H9 (cell line): ENCODE results near the gene CSDE1. TPM values are rescaled to one million over a fixed set of nuclear protein-coding genes. Genes with fewer than 3 reads are reported as not detected.

ENCODE experiments used
- DNase-seq: peaks from one replicate; pipeline ENCODE4 v3.0.0-alpha.2; 2017
- H2AFZ ChIP-seq: one replicate; pipeline ENCODE4 v1.6.1; 2013; ENCODE audit warnings: mild to moderate bottlenecking, low read length, control low read depth, moderate library complexity
- H2AK5ac ChIP-seq: 2 replicates; pipeline ENCODE4 v1.6.1; 2013; ENCODE audit warnings: low read length, control low read depth, mixed read lengths; ENCODE audit not compliant: insufficient read length
- H2BK120ac ChIP-seq: one replicate; pipeline ENCODE4 v1.6.1; 2013; ENCODE audit warnings: low read depth, mild to moderate bottlenecking, low read length, control low read depth, inconsistent platforms; ENCODE audit not compliant: poor library complexity, severe bottlenecking
- H2BK12ac ChIP-seq: 2 replicates; pipeline ENCODE4 v1.6.1; 2013; ENCODE audit warnings: low read length, control low read depth, mixed read lengths, low read depth; ENCODE audit not compliant: insufficient read length
- H2BK15ac ChIP-seq: 2 replicates; pipeline ENCODE4 v1.6.1; 2013; ENCODE audit warnings: low read depth, low read length, control low read depth
- H2BK20ac ChIP-seq: one replicate; pipeline ENCODE4 v1.6.1; 2013; ENCODE audit warnings: low read depth, mild to moderate bottlenecking, low read length, control low read depth, inconsistent platforms; ENCODE audit not compliant: poor library complexity, severe bottlenecking
- H2BK5ac ChIP-seq: 2 replicates; pipeline ENCODE4 v1.6.1; 2013; ENCODE audit warnings: low read length, control low read depth, mixed read lengths; ENCODE audit not compliant: insufficient read length
- H3K14ac ChIP-seq: 2 replicates; pipeline ENCODE4 v1.6.1; 2013; ENCODE audit warnings: low read length, control low read depth; ENCODE audit not compliant: insufficient read depth
- H3K18ac ChIP-seq: 2 replicates; pipeline ENCODE4 v1.6.1; 2013; ENCODE audit warnings: low read depth, mild to moderate bottlenecking, mixed read lengths, low read length, control low read depth; ENCODE audit not compliant: insufficient read length
- H3K23ac ChIP-seq: 2 replicates; pipeline ENCODE4 v1.6.1; 2013; ENCODE audit warnings: low read length, control low read depth, mixed read lengths, low read depth; ENCODE audit not compliant: insufficient read length
- H3K23me2 ChIP-seq: 2 replicates; pipeline ENCODE4 v1.6.1; 2013; ENCODE audit warnings: low read depth, mild to moderate bottlenecking, mixed read lengths, low read length, control low read depth; ENCODE audit not compliant: insufficient read length, poor library complexity, severe bottlenecking
- H3K27ac ChIP-seq: 2 replicates; pipeline ENCODE4 v1.5.1; 2013; ENCODE audit warnings: low read length, control low read depth, mixed read lengths, low read depth; ENCODE audit not compliant: insufficient read length
- H3K27me3 ChIP-seq: 2 replicates; pipeline ENCODE4 v1.6.1; 2013; ENCODE audit warnings: low read length, control low read depth, inconsistent platforms; ENCODE audit not compliant: insufficient read depth
- H3K4ac ChIP-seq: 2 replicates; pipeline ENCODE4 v1.6.1; 2013; ENCODE audit warnings: low read depth, mild to moderate bottlenecking, control low read depth, inconsistent platforms, low read length, moderate library complexity
- H3K4me1 ChIP-seq: 2 replicates; pipeline ENCODE4 v1.6.1; 2013; ENCODE audit warnings: low read length, control low read depth, inconsistent platforms; ENCODE audit not compliant: insufficient read depth
- H3K4me2 ChIP-seq: 2 replicates; pipeline ENCODE4 v1.6.1; 2013; ENCODE audit warnings: low read length, control low read depth, mixed read lengths; ENCODE audit not compliant: insufficient read length, insufficient read depth
- H3K56ac ChIP-seq: 2 replicates; pipeline ENCODE4 v1.6.1; 2013; ENCODE audit warnings: low read depth, mild to moderate bottlenecking, mixed read lengths, low read length, control low read depth; ENCODE audit not compliant: insufficient read length
- H3K79me1 ChIP-seq: 2 replicates; pipeline ENCODE4 v1.6.1; 2013; ENCODE audit warnings: low read depth, mild to moderate bottlenecking, moderate library complexity, low read length, control low read depth, inconsistent platforms; ENCODE audit not compliant: insufficient read depth, poor library complexity, severe bottlenecking
- H3K79me2 ChIP-seq: 2 replicates; pipeline ENCODE4 v1.6.1; 2013; ENCODE audit warnings: low read length, control low read depth, inconsistent platforms; ENCODE audit not compliant: insufficient read depth
- H3K9ac ChIP-seq: 2 replicates; pipeline ENCODE4 v1.6.1; 2013; ENCODE audit warnings: low read length, control low read depth, mixed read lengths; ENCODE audit not compliant: insufficient read length; ENCODE audit errors: extremely low read depth
- H3K9me3 ChIP-seq: one replicate; pipeline ENCODE4 v1.6.1; 2013; ENCODE audit warnings: low read depth, low read length, inconsistent platforms; ENCODE audit not compliant: control insufficient read depth
- H3T11ph ChIP-seq: one replicate; pipeline ENCODE4 v1.6.1; 2013; ENCODE audit warnings: mild to moderate bottlenecking, low read length, control low read depth, inconsistent platforms
- H4K20me1 ChIP-seq: one replicate; pipeline ENCODE4 v1.6.1; 2013; ENCODE audit not compliant: control insufficient read depth, insufficient read length, insufficient read depth
- H4K5ac ChIP-seq: 2 replicates; pipeline ENCODE4 v1.6.1; 2013; ENCODE audit warnings: low read depth, mild to moderate bottlenecking, mixed read lengths, low read length, control low read depth; ENCODE audit not compliant: insufficient read length
- H4K8ac ChIP-seq: replicated peaks from 2 replicates; pipeline ENCODE4 v1.6.1; 2013; ENCODE audit warnings: low read length, control low read depth, mixed read lengths, low read depth; ENCODE audit not compliant: insufficient read length
- H4K91ac ChIP-seq: 2 replicates; pipeline ENCODE4 v1.6.1; 2013; ENCODE audit warnings: low read depth, mild to moderate bottlenecking, moderate library complexity, mixed read lengths, low read length, control low read depth; ENCODE audit not compliant: insufficient read length
- H3K27ac Mint-ChIP-seq, 3 experiments: 2 replicates in 2 of 3; 3 replicates in 1 of 3; pipeline ENCODE4 v1.8.0; 2020 to 2021; ENCODE audit warnings: mixed read lengths in 3 of 3, mild to moderate bottlenecking in 1 of 3, moderate library complexity in 1 of 3
- H3K27me3 Mint-ChIP-seq: 2 replicates; pipeline ENCODE4 v1.8.0; 2021; ENCODE audit warnings: low read depth, mild to moderate bottlenecking, moderate library complexity, mixed read lengths
- H3K36me3 Mint-ChIP-seq, 3 experiments: 2 replicates in 2 of 3; 3 replicates in 1 of 3; pipeline ENCODE4 v1.8.0; 2020 to 2021; ENCODE audit warnings: low read depth in 3 of 3, mixed read lengths in 3 of 3; ENCODE audit not compliant: insufficient read depth in 1 of 3
- H3K4me1 Mint-ChIP-seq, 2 experiments: 2 replicates each; pipeline ENCODE4 v1.8.0; 2020; ENCODE audit warnings: mixed read lengths in 2 of 2
- H3K4me3 Mint-ChIP-seq, 2 experiments: 2 replicates in 1 of 2; 3 replicates in 1 of 2; pipeline ENCODE4 v1.8.0; 2020 to 2021; ENCODE audit warnings: mild to moderate bottlenecking in 2 of 2, mixed read lengths in 2 of 2, moderate library complexity in 1 of 2
- H3K9me3 Mint-ChIP-seq, 2 experiments: 2 replicates in 1 of 2; 3 replicates in 1 of 2; pipeline ENCODE4 v1.8.0; 2020; ENCODE audit warnings: mild to moderate bottlenecking in 2 of 2, mixed read lengths in 2 of 2, moderate library complexity in 1 of 2
- CTCF ChIP-seq: fragments of 200-600 bp; sonication (generic); conservative IDR thresholded peaks from 3 replicates; pipeline ENCODE4 v1.8.0; 2021; ENCODE audit warnings: antibody characterized with exemption, mild to moderate bottlenecking
- WGBS: extraction: QIAGEN DNeasy Blood & Tissue Kit; methylation state at CpG from one replicate; pipeline ENCODE4 v1.1.7; 2013; ENCODE audit warnings: missing lambda C conversion rate, low lambda C conversion rate, mixed read lengths; ENCODE audit not compliant: insufficient read length; ENCODE audit errors: extremely low coverage; 5-methylcytosine and 5-hydroxymethylcytosine counted together
- total RNA-seq: library from RNA; stranded (reverse); gene quantifications from 2 replicates; pipeline ENCODE4 v1.2.1, GENCODE V29; 2021

Gene CSDE1
- total RNA-seq, 1 experiment from 2014 or later: 645 TPM

- Histone ChIP-seq H3K9ac (no peak overlapping the region), H4K20me1 (no peaks in the 10 kb centered on the region)
- no peaks in the 10 kb centered on the region for H3K4me1 Mint-ChIP-seq
These were observed 29.2 kb downstream of the CSDE1 start for GRCh38 chr1:114728553-114728952.

More at GRCh38 chr1:114728553-114728952, 29.2 kb downstream of the CSDE1 start:
- Histone ChIP-seq H2BK20ac (no peak overlapping the region), H3K4me1 (no peaks in the 10 kb centered on the region), H3K4ac (no peak overlapping the region), H3K79me2 (no peaks in the 10 kb centered on the region), H3K18ac (no peak overlapping the region), H2BK120ac (no peak overlapping the region), H3K4me2 (no peak overlapping the region), H3T11ph (no peak overlapping the region), H3K23ac (no peak overlapping the region), H2AFZ (no peak overlapping the region), H3K27me3 (no peaks in the 10 kb centered on the region), H3K79me1 (no peaks in the 10 kb centered on the region), H4K5ac (no peak overlapping the region), H3K14ac (no peak overlapping the region), H4K8ac (no peak overlapping the region), H4K91ac (no peak overlapping the region), H2BK5ac (no peak overlapping the region), H2BK15ac (no peak overlapping the region), H3K9me3 (no peaks in the 10 kb centered on the region), H2BK12ac (no peak overlapping the region), H3K23me2 (no peaks in the 10 kb centered on the region), H3K27ac (no peak overlapping the region), H3K56ac (no peak overlapping the region), H2AK5ac (no peak overlapping the region)
- TF ChIP-seq CTCF: no peak
- no peak for DNase-seq
- Mint-ChIP-seq H3K9me3 (no peaks in the 10 kb centered on the region), H3K36me3 (peaks cover 61 to 93% (median 88%) of the 10 kb centered on the region in 3 experiments), H3K4me3 (no peak overlapping the region), H3K27me3 (no peaks in the 10 kb centered on the region), H3K27ac (no peak overlapping the region)
- no CpG with 5 or more reads among the region's 2 CpGs for WGBS
